Activated T-helper 1 cell treated with Interleukin-2 at 50 U/mL for 16 hours (primary cell): ENCODE results near the gene RASGEF1B.
"Not testable (repeated sequence)": the region's sequence is repeated elsewhere in the genome, so short reads cannot be mapped to it uniquely, and the experiment has no call there.

Experiments
- DNase-seq: peaks from one replicate; pipeline ENCODE4 v3.0.0-alpha.2; 2020; ENCODE audit warnings: low read depth

RASGEF1B gene

GRCh38 chr4:81429607-81430006 is 42.1 kb downstream of the RASGEF1B start:
- no peak for DNase-seq

- DNase-seq = no peak
Observed at GRCh38 chr4:81429031-81429430, 42.7 kb downstream of the RASGEF1B start.

- DNase-seq = no peak
Observed at GRCh38 chr4:81428002-81428401, 43.7 kb downstream of the RASGEF1B start.

DNA sequence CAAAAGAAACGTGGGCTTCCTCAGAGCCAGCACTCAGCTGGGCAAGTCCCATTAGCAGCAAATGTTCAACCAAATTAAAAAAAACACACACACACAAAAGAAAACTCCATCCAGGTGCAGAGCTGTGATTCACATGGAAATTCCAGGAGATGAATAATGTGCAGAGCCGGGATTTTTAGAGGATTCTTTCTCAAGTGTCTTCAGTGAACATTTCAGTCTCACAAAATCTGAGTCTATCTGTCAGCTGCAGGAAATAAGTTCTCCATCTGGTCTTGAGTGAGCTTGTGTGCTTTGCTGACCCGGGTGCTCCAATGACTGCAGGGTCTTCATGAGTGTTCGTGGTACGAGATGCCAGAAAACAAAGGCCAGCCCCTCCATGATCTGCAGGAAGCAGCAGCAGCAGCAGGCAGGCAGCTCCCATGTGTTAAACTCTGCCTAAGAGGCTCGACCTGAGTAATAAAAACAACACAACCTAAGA is 44.3 kb downstream of the RASGEF1B start:
- DNase-seq = no peak

GRCh38 chr4:81426770-81427289 is 44.9 kb downstream of the RASGEF1B start:
- no peak for DNase-seq

DNA sequence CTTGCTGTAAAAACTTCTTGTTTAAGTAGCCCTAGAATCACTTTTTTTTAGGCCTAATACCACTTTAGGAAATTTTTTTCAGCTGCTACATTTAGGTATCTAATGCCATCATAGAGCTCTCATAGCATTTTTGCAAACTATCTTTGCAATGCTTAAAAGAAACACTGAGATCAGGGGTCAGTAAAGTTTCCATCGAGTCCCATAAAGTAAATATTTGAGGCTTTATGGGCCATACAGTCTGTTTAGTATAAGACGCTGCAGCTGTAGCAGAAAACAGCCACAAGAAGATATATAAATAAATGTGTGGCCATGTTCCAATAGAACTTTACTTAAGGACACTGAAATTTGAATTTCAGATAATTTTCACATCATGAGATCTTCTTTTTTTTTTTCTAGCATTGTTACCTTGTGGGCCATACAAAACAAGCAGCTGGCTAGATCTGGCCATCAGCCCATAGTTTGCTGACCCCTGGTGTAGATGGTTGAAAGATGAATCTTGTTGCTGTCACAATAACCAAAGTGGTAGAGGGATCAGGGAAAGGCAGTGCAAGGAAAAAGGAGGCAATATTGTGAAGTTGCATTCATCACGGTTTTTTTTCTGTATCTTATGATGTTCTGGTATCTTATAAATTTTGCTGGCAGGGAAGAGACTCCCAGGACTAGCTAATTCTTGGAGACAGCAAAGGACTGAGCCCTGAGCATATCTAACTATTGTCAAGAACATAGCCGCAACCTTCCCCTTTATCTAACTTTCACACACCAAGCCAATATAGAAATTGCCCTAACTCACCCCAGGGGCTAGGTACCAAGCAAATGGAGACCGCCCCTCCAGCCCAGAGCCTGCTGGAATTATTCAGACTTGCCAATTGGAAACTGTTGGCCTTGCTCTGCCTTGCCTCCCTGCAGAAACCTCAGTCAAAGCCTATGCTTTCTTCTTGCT is 46.6 kb downstream of the RASGEF1B start:
- DNase-seq = no peak

- no peak for DNase-seq
Observed at GRCh38 chr4:81424336-81424735, 47.4 kb downstream of the RASGEF1B start.

- DNase-seq = no peak
Observed at GRCh38 chr4:81422595-81422994, 49.1 kb downstream of the RASGEF1B start.

GRCh38 chr4:81421346-81422218 is 50.1 kb downstream of the RASGEF1B start:
- no peak for DNase-seq

- DNase-seq = no peak
Observed at GRCh38 chr4:81418572-81418971, 53.1 kb downstream of the RASGEF1B start.

DNA sequence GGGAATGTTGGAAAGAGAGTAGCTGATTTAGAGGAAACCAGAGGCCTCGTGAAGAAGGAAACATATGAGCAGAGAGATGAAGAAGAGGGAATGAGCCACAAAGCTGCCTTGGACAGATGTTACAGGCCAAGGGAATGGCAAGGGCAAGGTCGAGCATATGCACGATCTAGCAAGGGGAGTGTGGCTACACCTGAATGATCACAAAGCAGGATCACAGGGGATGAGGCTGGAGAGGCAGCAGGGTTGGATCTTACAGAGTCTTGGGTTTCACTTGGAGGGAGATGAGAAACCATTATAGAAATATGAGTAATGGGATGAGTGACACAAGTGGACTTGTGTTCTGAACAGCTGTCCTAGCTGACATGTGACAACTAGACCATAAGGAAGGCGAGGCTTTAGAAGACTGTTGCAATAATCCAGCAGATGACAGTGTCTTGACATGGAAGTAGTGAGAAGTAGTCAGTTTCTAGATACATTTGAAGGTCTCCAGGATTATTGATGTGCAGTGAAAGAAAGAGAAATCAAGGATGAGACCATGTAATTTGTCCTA is 58.7 kb downstream of the RASGEF1B start:
- DNase-seq = no peak

- no peak for DNase-seq
Observed at GRCh38 chr4:81410680-81411079, 61.0 kb downstream of the RASGEF1B start.

DNA sequence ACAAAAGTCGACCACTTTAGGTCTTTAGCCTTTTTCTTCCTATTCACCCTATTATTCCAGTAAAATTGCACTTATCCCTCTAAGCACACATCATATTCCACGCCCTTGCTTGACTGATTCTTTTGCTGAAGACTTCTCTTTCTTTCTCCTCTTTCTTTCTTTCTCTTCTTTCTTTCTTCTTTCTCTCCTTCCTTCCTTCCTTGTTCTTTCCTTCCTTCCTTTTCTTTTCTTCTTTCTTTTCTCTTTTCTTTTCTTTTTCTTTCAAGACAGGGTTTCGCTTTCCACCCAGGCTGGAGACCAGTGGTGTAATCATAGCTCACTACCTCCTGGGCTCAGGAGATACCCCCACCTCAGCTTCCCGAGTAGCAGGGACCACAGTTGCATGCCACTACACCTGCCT is 61.9 kb downstream of the RASGEF1B start:
- no peak for DNase-seq

- no peak for DNase-seq
Observed at GRCh38 chr4:81408341-81408740, 63.4 kb downstream of the RASGEF1B start.

- no peak for DNase-seq
Observed at GRCh38 chr4:81407726-81408125, 64.0 kb downstream of the RASGEF1B start.

GRCh38 chr4:81406481-81406880 is 65.2 kb downstream of the RASGEF1B start:
- DNase-seq = not testable (repeated sequence)

- no peak for DNase-seq
Observed at GRCh38 chr4:81405900-81406401, 65.8 kb downstream of the RASGEF1B start.

DNA sequence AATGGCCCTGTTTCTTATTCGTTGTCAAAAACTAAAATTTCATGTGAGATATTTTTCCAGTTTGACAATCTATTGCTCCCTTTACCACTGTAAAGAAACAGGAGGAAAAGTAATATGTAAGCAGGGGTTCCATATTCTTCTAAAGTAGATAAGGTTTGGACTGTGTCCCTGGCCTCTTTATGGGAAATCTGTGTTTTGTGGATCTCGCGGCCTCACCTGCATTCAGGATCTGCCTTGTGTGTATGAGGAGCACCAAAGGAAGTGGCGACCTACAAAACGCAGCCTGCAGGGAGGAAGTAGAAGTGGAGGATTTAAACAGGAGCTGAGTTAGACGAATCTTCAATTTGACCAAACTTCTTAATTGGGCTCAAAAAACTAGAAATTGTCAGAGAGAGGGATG is 67.0 kb downstream of the RASGEF1B start:
- no peak for DNase-seq

DNA sequence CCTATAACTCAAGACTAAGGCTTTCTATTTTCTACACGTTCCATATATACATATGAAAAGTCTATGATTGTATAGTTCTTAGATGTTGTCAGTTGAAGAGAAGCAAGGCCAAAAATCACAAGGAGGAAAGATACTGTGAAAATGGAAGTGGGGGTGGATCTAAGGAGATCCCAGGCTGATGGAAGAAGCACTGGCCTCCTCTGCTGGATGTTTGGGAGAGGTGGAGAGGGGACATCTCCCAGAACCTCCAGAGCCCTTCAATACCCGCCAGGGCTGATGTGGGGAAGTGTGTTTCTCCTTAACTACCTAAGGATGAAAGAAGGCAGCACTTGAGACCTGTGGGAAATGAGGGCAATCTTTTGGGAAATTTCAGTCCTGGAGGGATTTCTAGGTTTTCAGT is 67.4 kb downstream of the RASGEF1B start:
- DNase-seq = no peak

GRCh38 chr4:81399306-81400086 is 72.2 kb downstream of the RASGEF1B start:
- no peak for DNase-seq

DNA sequence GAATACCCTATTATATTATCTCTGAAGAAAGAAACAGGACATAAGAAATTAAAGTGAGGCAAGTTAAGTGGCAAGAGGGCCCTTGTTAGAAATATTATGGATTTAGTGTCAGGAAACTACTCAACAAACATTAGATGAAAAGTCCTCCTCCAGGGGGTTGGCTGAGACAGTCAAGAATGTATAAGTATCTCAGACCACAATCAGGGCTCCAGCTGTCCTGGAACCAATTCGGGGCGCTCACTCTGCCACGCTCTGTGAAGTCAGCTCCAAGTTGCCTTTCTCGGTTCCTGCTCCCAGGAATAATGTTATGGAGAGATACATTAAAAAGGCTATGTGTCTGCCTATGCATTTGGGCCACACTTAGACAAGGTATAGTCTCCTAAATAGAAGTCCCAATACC is 73.3 kb downstream of the RASGEF1B start:
- no peak for DNase-seq
